Measurements from ENCODE around the gene ANXA5.

GRCh38 chr4:121702136-121702535 lies 5.4 kb upstream of the ANXA5 start:
- TF ChIP-seq CTCF (IDR thresholded peaks at IDR 0.05; ENCODE audit: low read length): no peak
- TF ChIP-seq EZH2 (IDR thresholded peaks at IDR 0.05; ENCODE audit: borderline replicate concordance, low read length): no peak

All from OCI-LY1 (cell line).